ENCODE results near the gene LIMK1. TPM values are rescaled to one million over a fixed set of nuclear protein-coding genes. Genes with fewer than 3 reads are reported as not detected.
A peak's percentile ranks its signal among the peaks of the same experiment; 100 is the strongest.

LIMK1 gene
- total and polyA plus RNA-seq, 2 experiments from 2014 or later, result 13.0 to 96.5 TPM

GRCh38 chr7:74087791-74088453 is 4.3 kb downstream of the LIMK1 start:
- Histone ChIP-seq H3K4me2 (no peak overlapping the region), H3K27me3 (ENCODE audit: insufficient read depth) (no peaks in the 10 kb centered on the region), H3F3A (replicated peaks; ENCODE audit: low read depth) (0 out of 2 replicates have a peak, but pooled peaks cover 7% of the 10 kb centered on the region), H3K4me3 (no peak overlapping the region), H4K20me1 (replicated peaks; ENCODE audit: insufficient read depth) (peaks cover 4% of the 10 kb centered on the region; the same call in 1 of the 2 replicates), H3K79me2 (replicated peaks; ENCODE audit: insufficient read depth) (peaks cover 16% of the 10 kb centered on the region), H2AFZ (no peak overlapping the region), H3K4me1 (ENCODE audit: insufficient read depth) (peaks cover 23% of the 10 kb centered on the region; the same call in 1 of the 2 replicates), H3K27ac (ENCODE audit: low read depth) (no peak overlapping the region), H3K9me2 (ENCODE audit: insufficient read depth) (no peaks in the 10 kb centered on the region), H3K36me3 (ENCODE audit: insufficient read depth) (peaks cover 3% of the 10 kb centered on the region; the same call in 1 of the 2 replicates)
- Mint-ChIP-seq H3K27me3 (ENCODE audit: insufficient read depth, low read depth, poor library complexity) (peaks cover 6% of the 10 kb centered on the region), H3K4me3 (no peak overlapping the region), H3K27ac (no peak overlapping the region), H3K9me3 (no peaks in the 10 kb centered on the region), H3K4me1 (peaks cover 20% of the 10 kb centered on the region), H3K36me3 (ENCODE audit: low read depth) (peaks cover 39% of the 10 kb centered on the region)
- TF ChIP-seq JUNB (IDR thresholded peaks at IDR 0.05; ENCODE audit: unreplicated experiment) (no peak), CREB1 (CRISPR knock-in tag; IDR thresholded peaks at IDR 0.05; ENCODE audit: low read depth) (no peak), NANOG (IDR thresholded peaks at IDR 0.05; ENCODE audit: borderline replicate concordance) (no peak), EZH2 (IDR thresholded peaks at IDR 0.05; ENCODE audit: low read depth, unreplicated experiment) (no peak), POLR2AphosphoS5 (IDR thresholded peaks at IDR 0.05; ENCODE audit: low read depth) (no peak), ETS1 (IDR thresholded peaks at IDR 0.05) (no peak)
- ATAC-seq (no peak), DNase-seq (ENCODE audit: low spot score) (no peak)

GRCh38 chr7:74092321-74092963 is 8.8 kb downstream of the LIMK1 start:
- Histone ChIP-seq H3K4me3 (no peak overlapping the region), H3F3A (replicated peaks; ENCODE audit: low read depth) (peaks cover 9% of the 10 kb centered on the region; the same call in 1 of the 2 replicates), H3K9me2 (ENCODE audit: insufficient read depth) (no peaks in the 10 kb centered on the region), H3K36me3 (ENCODE audit: insufficient read depth) (peaks cover 11% of the 10 kb centered on the region), H3K4me2 (peak overlapping the region; percentile 38; the same call in 1 of the 2 replicates), H3K79me2 (replicated peaks; ENCODE audit: insufficient read depth) (peaks cover 13% of the 10 kb centered on the region; the same call in 1 of the 2 replicates), H4K20me1 (replicated peaks; ENCODE audit: insufficient read depth) (peaks cover 4% of the 10 kb centered on the region; the same call in 1 of the 2 replicates), H3K4me1 (ENCODE audit: insufficient read depth) (peaks cover 34% of the 10 kb centered on the region), H3K27me3 (ENCODE audit: insufficient read depth) (no peaks in the 10 kb centered on the region), H2AFZ (no peak overlapping the region), H3K27ac (ENCODE audit: low read depth) (no peak overlapping the region)
- ATAC-seq (peak; percentile 3), DNase-seq (ENCODE audit: low spot score) (peak; percentile 43)
- Mint-ChIP-seq H3K9me3 (no peaks in the 10 kb centered on the region; the same call in 2 of the 3 replicates), H3K4me1 (peaks cover 28% of the 10 kb centered on the region), H3K36me3 (ENCODE audit: low read depth) (peaks cover 40% of the 10 kb centered on the region), H3K27me3 (ENCODE audit: insufficient read depth, low read depth, poor library complexity) (peaks cover 9% of the 10 kb centered on the region), H3K27ac (0 out of 2 replicates have a peak overlapping the region, but pooled peaks have one; percentile 48), H3K4me3 (no peak overlapping the region; the same call in 2 of the 3 replicates)
- TF ChIP-seq REST (IDR thresholded peaks at IDR 0.05; ENCODE audit: unreplicated experiment) (no peak), CTCF (conservative IDR thresholded peaks at IDR 0.05; ENCODE audit: low read depth in 2 of 2) (no peak), STAT1 (IDR thresholded peaks at IDR 0.05; ENCODE audit: unreplicated experiment) (no peak), ZNF331 (CRISPR knock-in tag; IDR thresholded peaks at IDR 0.05; ENCODE audit: low read depth) (no peak), NANOG (IDR thresholded peaks at IDR 0.05; ENCODE audit: borderline replicate concordance) (no peak)
